ENCODE results near the gene EML5. TPM values are rescaled to one million over a fixed set of nuclear protein-coding genes. Genes with fewer than 3 reads are reported as not detected.

The EML5 gene
- total and polyA plus RNA-seq, 2 experiments from 2014 or later: 0.18 to 1.6 TPM

DNA sequence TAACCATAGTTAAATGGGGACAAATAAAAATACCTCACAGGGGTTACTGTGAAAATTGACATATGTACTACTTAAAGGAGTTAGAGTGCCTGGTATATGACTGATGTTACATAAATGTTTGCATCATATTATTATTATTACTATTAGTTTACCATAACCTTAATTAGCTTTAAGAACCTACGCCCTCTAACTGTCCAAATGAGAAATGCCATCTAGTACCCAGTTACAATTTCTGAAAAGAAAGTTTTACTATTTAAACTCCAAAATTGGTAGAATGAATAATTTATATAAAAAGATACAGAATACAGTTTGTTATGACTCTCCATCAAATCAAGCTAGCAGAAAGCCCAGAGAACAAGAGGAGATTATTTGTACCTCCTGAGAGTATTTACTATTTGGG lies 42.3 kb downstream of the EML5 start:
- H2AFZ ChIP-seq: no peak overlapping the region
- Mint-ChIP-seq H3K27ac (no peak overlapping the region), H3K27me3 (ENCODE audit: insufficient read depth, low read depth, poor library complexity) (no peaks in the 10 kb centered on the region), H3K9me3 (no peaks in the 10 kb centered on the region), H3K4me1 (no peaks in the 10 kb centered on the region), H3K4me3 (no peak overlapping the region), H3K36me3 (ENCODE audit: low read depth) (no peaks in the 10 kb centered on the region)
- no peaks in the 10 kb centered on the region for H3K36me3 ChIP-seq (ENCODE audit: insufficient read depth)
- no peaks in the 10 kb centered on the region for H3K9me2 ChIP-seq (ENCODE audit: insufficient read depth)
- H3K79me2 ChIP-seq (replicated peaks; ENCODE audit: insufficient read depth): no peaks in the 10 kb centered on the region
- no peak overlapping the region for H3K4me3 ChIP-seq
- no peaks in the 10 kb centered on the region for H3F3A ChIP-seq (replicated peaks; ENCODE audit: low read depth)
- no peaks in the 10 kb centered on the region for H3K27me3 ChIP-seq (ENCODE audit: insufficient read depth)
- no peak overlapping the region for H3K27ac ChIP-seq (ENCODE audit: low read depth)
- H4K20me1 ChIP-seq (replicated peaks; ENCODE audit: insufficient read depth): no peaks in the 10 kb centered on the region
- no peak for DNase-seq (ENCODE audit: low spot score)
- no peak overlapping the region for H3K4me2 ChIP-seq
- no peaks in the 10 kb centered on the region for H3K4me1 ChIP-seq (ENCODE audit: insufficient read depth)
- ATAC-seq: no peak
- TF ChIP-seq, protein P1, sequence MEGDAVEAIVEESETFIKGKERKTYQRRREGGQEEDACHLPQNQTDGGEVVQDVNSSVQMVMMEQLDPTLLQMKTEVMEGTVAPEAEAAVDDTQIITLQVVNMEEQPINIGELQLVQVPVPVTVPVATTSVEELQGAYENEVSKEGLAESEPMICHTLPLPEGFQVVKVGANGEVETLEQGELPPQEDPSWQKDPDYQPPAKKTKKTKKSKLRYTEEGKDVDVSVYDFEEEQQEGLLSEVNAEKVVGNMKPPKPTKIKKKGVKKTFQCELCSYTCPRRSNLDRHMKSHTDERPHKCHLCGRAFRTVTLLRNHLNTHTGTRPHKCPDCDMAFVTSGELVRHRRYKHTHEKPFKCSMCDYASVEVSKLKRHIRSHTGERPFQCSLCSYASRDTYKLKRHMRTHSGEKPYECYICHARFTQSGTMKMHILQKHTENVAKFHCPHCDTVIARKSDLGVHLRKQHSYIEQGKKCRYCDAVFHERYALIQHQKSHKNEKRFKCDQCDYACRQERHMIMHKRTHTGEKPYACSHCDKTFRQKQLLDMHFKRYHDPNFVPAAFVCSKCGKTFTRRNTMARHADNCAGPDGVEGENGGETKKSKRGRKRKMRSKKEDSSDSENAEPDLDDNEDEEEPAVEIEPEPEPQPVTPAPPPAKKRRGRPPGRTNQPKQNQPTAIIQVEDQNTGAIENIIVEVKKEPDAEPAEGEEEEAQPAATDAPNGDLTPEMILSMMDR (conservative IDR thresholded peaks at IDR 0.05; ENCODE audit: low read depth in 2 of 2): peak in 1 of 2 experiments; percentile 26; a peak in 1 of 4 replicates
- no peak for TF ChIP-seq STAT1 (IDR thresholded peaks at IDR 0.05; ENCODE audit: unreplicated experiment)

DNA sequence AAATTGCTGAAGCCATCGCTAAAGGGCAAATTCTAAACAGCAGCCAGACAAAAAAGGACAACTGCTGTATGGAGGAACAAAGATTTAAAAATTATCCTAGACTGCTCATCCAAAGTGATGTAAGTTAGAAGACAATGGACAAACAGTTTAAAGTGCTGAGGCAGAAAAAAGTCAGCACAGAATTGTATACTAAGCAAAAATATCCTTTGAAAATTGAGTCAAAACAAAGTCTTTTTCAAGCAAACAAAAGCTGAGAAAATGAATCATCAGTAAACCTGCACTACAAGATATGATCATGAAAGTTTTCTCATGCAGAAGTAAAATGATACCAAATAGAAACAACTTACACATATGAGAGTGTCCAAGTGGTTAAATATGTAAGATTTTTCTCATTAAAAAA lies 43.6 kb downstream of the EML5 start:
- no peaks in the 10 kb centered on the region for H3K4me1 Mint-ChIP-seq
- ATAC-seq: no peak
- no peak overlapping the region for H3K27ac ChIP-seq (ENCODE audit: low read depth)
- H3K27me3 Mint-ChIP-seq (ENCODE audit: insufficient read depth, low read depth, poor library complexity): no peaks in the 10 kb centered on the region
- H3K36me3 ChIP-seq (ENCODE audit: insufficient read depth): no peaks in the 10 kb centered on the region
- H3K79me2 ChIP-seq (replicated peaks; ENCODE audit: insufficient read depth): no peaks in the 10 kb centered on the region
- H3K4me1 ChIP-seq (ENCODE audit: insufficient read depth): no peaks in the 10 kb centered on the region
- H3K27ac Mint-ChIP-seq: no peak overlapping the region
- H3K4me3 ChIP-seq: no peak overlapping the region
- DNase-seq (ENCODE audit: low spot score): no peak
- no peaks in the 10 kb centered on the region for H3K9me2 ChIP-seq (ENCODE audit: insufficient read depth)
- no peaks in the 10 kb centered on the region for H3K27me3 ChIP-seq (ENCODE audit: insufficient read depth)
- H3K36me3 Mint-ChIP-seq (ENCODE audit: low read depth): no peaks in the 10 kb centered on the region
- no peaks in the 10 kb centered on the region for H3K9me3 Mint-ChIP-seq
- H3K4me2 ChIP-seq: no peak overlapping the region
- no peak overlapping the region for H2AFZ ChIP-seq
- no peak overlapping the region for H3K4me3 Mint-ChIP-seq
- H4K20me1 ChIP-seq (replicated peaks; ENCODE audit: insufficient read depth): no peaks in the 10 kb centered on the region
- H3F3A ChIP-seq (replicated peaks; ENCODE audit: low read depth): no peaks in the 10 kb centered on the region
- TF ChIP-seq, protein P2, sequence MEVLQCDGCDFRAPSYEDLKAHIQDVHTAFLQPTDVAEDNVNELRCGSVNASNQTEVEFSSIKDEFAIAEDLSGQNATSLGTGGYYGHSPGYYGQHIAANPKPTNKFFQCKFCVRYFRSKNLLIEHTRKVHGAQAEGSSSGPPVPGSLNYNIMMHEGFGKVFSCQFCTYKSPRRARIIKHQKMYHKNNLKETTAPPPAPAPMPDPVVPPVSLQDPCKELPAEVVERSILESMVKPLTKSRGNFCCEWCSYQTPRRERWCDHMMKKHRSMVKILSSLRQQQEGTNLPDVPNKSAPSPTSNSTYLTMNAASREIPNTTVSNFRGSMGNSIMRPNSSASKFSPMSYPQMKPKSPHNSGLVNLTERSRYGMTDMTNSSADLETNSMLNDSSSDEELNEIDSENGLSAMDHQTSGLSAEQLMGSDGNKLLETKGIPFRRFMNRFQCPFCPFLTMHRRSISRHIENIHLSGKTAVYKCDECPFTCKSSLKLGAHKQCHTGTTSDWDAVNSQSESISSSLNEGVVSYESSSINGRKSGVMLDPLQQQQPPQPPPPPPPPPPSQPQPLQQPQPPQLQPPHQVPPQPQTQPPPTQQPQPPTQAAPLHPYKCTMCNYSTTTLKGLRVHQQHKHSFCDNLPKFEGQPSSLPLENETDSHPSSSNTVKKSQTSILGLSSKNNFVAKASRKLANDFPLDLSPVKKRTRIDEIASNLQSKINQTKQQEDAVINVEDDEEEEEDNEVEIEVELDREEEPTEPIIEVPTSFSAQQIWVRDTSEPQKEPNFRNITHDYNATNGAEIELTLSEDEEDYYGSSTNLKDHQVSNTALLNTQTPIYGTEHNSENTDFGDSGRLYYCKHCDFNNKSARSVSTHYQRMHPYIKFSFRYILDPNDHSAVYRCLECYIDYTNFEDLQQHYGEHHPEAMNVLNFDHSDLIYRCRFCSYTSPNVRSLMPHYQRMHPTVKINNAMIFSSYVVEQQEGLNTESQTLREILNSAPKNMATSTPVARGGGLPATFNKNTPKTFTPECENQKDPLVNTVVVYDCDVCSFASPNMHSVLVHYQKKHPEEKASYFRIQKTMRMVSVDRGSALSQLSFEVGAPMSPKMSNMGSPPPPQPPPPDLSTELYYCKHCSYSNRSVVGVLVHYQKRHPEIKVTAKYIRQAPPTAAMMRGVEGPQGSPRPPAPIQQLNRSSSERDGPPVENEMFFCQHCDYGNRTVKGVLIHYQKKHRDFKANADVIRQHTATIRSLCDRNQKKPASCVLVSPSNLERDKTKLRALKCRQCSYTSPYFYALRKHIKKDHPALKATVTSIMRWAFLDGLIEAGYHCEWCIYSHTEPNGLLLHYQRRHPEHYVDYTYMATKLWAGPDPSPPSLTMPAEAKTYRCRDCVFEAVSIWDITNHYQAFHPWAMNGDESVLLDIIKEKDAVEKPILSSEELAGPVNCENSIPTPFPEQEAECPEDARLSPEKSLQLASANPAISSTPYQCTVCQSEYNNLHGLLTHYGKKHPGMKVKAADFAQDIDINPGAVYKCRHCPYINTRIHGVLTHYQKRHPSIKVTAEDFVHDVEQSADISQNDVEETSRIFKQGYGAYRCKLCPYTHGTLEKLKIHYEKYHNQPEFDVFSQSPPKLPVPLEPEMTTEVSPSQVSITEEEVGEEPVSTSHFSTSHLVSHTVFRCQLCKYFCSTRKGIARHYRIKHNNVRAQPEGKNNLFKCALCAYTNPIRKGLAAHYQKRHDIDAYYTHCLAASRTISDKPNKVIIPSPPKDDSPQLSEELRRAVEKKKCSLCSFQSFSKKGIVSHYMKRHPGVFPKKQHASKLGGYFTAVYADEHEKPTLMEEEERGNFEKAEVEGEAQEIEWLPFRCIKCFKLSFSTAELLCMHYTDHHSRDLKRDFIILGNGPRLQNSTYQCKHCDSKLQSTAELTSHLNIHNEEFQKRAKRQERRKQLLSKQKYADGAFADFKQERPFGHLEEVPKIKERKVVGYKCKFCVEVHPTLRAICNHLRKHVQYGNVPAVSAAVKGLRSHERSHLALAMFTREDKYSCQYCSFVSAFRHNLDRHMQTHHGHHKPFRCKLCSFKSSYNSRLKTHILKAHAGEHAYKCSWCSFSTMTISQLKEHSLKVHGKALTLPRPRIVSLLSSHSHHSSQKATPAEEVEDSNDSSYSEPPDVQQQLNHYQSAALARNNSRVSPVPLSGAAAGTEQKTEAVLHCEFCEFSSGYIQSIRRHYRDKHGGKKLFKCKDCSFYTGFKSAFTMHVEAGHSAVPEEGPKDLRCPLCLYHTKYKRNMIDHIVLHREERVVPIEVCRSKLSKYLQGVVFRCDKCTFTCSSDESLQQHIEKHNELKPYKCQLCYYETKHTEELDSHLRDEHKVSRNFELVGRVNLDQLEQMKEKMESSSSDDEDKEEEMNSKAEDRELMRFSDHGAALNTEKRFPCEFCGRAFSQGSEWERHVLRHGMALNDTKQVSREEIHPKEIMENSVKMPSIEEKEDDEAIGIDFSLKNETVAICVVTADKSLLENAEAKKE (CRISPR knock-in tag; IDR thresholded peaks at IDR 0.05): no peak
- TF ChIP-seq ZNF331 (CRISPR knock-in tag; IDR thresholded peaks at IDR 0.05; ENCODE audit: low read depth) (no peak), JUNB (IDR thresholded peaks at IDR 0.05; ENCODE audit: unreplicated experiment) (no peak), CREB1 (CRISPR knock-in tag; IDR thresholded peaks at IDR 0.05; ENCODE audit: low read depth) (no peak), STAT1 (IDR thresholded peaks at IDR 0.05; ENCODE audit: unreplicated experiment) (no peak)
- TF ChIP-seq, protein P1 (conservative IDR thresholded peaks at IDR 0.05; ENCODE audit: low read depth in 2 of 2): no peak
- TF ChIP-seq, protein P3, sequence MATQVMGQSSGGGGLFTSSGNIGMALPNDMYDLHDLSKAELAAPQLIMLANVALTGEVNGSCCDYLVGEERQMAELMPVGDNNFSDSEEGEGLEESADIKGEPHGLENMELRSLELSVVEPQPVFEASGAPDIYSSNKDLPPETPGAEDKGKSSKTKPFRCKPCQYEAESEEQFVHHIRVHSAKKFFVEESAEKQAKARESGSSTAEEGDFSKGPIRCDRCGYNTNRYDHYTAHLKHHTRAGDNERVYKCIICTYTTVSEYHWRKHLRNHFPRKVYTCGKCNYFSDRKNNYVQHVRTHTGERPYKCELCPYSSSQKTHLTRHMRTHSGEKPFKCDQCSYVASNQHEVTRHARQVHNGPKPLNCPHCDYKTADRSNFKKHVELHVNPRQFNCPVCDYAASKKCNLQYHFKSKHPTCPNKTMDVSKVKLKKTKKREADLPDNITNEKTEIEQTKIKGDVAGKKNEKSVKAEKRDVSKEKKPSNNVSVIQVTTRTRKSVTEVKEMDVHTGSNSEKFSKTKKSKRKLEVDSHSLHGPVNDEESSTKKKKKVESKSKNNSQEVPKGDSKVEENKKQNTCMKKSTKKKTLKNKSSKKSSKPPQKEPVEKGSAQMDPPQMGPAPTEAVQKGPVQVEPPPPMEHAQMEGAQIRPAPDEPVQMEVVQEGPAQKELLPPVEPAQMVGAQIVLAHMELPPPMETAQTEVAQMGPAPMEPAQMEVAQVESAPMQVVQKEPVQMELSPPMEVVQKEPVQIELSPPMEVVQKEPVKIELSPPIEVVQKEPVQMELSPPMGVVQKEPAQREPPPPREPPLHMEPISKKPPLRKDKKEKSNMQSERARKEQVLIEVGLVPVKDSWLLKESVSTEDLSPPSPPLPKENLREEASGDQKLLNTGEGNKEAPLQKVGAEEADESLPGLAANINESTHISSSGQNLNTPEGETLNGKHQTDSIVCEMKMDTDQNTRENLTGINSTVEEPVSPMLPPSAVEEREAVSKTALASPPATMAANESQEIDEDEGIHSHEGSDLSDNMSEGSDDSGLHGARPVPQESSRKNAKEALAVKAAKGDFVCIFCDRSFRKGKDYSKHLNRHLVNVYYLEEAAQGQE (IDR thresholded peaks at IDR 0.05; ENCODE audit: unreplicated experiment): no peak

All from GM23338 (cell line).